Thoracic aorta (tissue), 2 donors: ENCODE results near the gene CNBD2. TPM values are rescaled to one million over a fixed set of nuclear protein-coding genes. Genes with fewer than 3 reads are reported as not detected.
"Not testable (repeated sequence)": the region's sequence is repeated elsewhere in the genome, so short reads cannot be mapped to it uniquely, and the experiment has no call there.

Source experiments
- ATAC-seq: fragments of 150-250 bp; one replicate; pipeline ENCODE4 v1.8.0; 2017; ENCODE audit warnings: low read depth; ENCODE audit not compliant: insufficient number of reproducible peaks, low FRiP score
- DNase-seq: peaks from one replicate; pipeline ENCODE4 v3.0.0-alpha.2; 2020; ENCODE audit warnings: low spot score
- H3K27ac ChIP-seq, 2 donors: fragments of 200-600 bp; sonication (generic); 1 replicate in 1 of 2; 2 replicates in 1 of 2; pipeline ENCODE4 v1.5.1; 2016; ENCODE audit warnings: mild to moderate bottlenecking in 2 of 2, moderate library complexity in 2 of 2
- H3K27me3 ChIP-seq: fragments of 200-600 bp; sonication (generic); replicated peaks from 2 replicates; pipeline ENCODE4 v1.6.0; 2016; ENCODE audit warnings: mild to moderate bottlenecking; ENCODE audit not compliant: insufficient read depth
- H3K36me3 ChIP-seq: fragments of 200-600 bp; sonication (generic); one replicate; pipeline ENCODE4 v1.5.1; 2016
- H3K4me1 ChIP-seq, 2 donors: fragments of 200-600 bp; sonication (generic); 1 replicate in 1 of 2; 2 replicates in 1 of 2; pipeline versions ENCODE4 v1.5.1 to v1.6.0; 2016; ENCODE audit warnings: low read depth in 2 of 2, mild to moderate bottlenecking in 1 of 2; ENCODE audit not compliant: control insufficient read depth in 1 of 2
- H3K4me3 ChIP-seq: fragments of 200-600 bp; sonication (generic); 2 replicates; pipeline ENCODE4 v1.5.1; 2016; ENCODE audit warnings: mild to moderate bottlenecking
- H3K9me3 ChIP-seq: fragments of 200-600 bp; sonication (generic); 2 replicates; pipeline ENCODE4 v1.5.1; 2016
- CTCF ChIP-seq: fragments of 200-600 bp; sonication (generic); IDR thresholded peaks from one replicate; pipeline ENCODE4 v1.5.1; 2019; ENCODE audit warnings: antibody characterized with exemption
- total RNA-seq, 2 donors: library from RNA; depleted of rRNA; stranded (reverse); fragments of >200 nt; gene quantifications; one replicate each; pipeline versions ENCODE4 v1.1.0 to v1.2.3, GENCODE V29; 2016

The CNBD2 gene
- total RNA-seq, 2 donors from 2014 or later, result 1.2 to 2.6 TPM

- peak; percentile 95 for ATAC-seq
- Histone ChIP-seq H3K27me3 (no peaks in the 10 kb centered on the region), H3K27ac (peak overlapping the region; percentile 94 to 98), H3K36me3 (no peaks in the 10 kb centered on the region), H3K4me3 (peak overlapping the region; percentile 100), H3K9me3 (no peaks in the 10 kb centered on the region), H3K4me1 (peaks cover 19 to 31% of the 10 kb centered on the region in 2 donors)
- no peak for TF ChIP-seq CTCF
- peak; percentile 50 for DNase-seq
Observed at GRCh38 chr20:36050436-36051317, 82.3 kb downstream of the CNBD2 start.

GRCh38 chr20:36051318-36052116 lies 83.1 kb downstream of the CNBD2 start:
- DNase-seq, result no peak

GRCh38 chr20:36052117-36052513 lies 83.7 kb downstream of the CNBD2 start:
- no peak for TF ChIP-seq CTCF
- Histone ChIP-seq H3K9me3 (no peaks in the 10 kb centered on the region), H3K27ac (no peak overlapping the region), H3K36me3 (no peaks in the 10 kb centered on the region), H3K4me1 (peaks cover 15 to 22% of the 10 kb centered on the region in 2 donors), H3K4me3 (no peak overlapping the region), H3K27me3 (no peaks in the 10 kb centered on the region)
- DNase-seq (no peak), ATAC-seq (no peak)

More at GRCh38 chr20:36051318-36052116, 83.1 kb downstream of the CNBD2 start:
- peaks cover 19 to 26% of the 10 kb centered on the region in 2 donors for H3K4me1 ChIP-seq
- H3K27me3 ChIP-seq, result no peaks in the 10 kb centered on the region
- H3K27ac ChIP-seq, result peak overlapping the region; percentile 94 to 98
- no peaks in the 10 kb centered on the region for H3K36me3 ChIP-seq
- H3K9me3 ChIP-seq, result no peaks in the 10 kb centered on the region
- TF ChIP-seq CTCF, result no peak
- peak overlapping the region; percentile 100 for H3K4me3 ChIP-seq
- no peak for ATAC-seq

GRCh38 chr20:36053863-36054518 lies 85.6 kb downstream of the CNBD2 start:
- not testable (repeated sequence) for H3K36me3 ChIP-seq, H3K4me1 ChIP-seq, H3K9me3 ChIP-seq, ATAC-seq, H3K4me3 ChIP-seq, DNase-seq, H3K27me3 ChIP-seq, H3K27ac ChIP-seq

GRCh38 chr20:36055145-36055544 lies 86.8 kb downstream of the CNBD2 start:
- peaks cover 4 to 5% of the 10 kb centered on the region in 2 donors for H3K4me1 ChIP-seq
- H3K27me3 ChIP-seq, result no peaks in the 10 kb centered on the region
- no peak overlapping the region for H3K27ac ChIP-seq
- no peaks in the 10 kb centered on the region for H3K36me3 ChIP-seq
- no peak for ATAC-seq
- no peak for TF ChIP-seq CTCF
- no peaks in the 10 kb centered on the region for H3K9me3 ChIP-seq
- no peak for DNase-seq
- H3K4me3 ChIP-seq, result no peak overlapping the region
